ENCODE data around the gene ARID1B.

The ARID1B gene

GRCh38 chr6:157001716-157002115 lies 224.5 kb downstream of the ARID1B start:
- H3K9me3 Mint-ChIP-seq = no peaks in the 10 kb centered on the region
- no peak for DNase-seq
- H3K27me3 Mint-ChIP-seq = no peaks in the 10 kb centered on the region
- peaks cover 8% of the 10 kb centered on the region for H3K36me3 Mint-ChIP-seq (ENCODE audit: low read depth)
- H3K4me3 Mint-ChIP-seq = no peak overlapping the region
- no peak overlapping the region for H3K27ac Mint-ChIP-seq
- H3K4me1 Mint-ChIP-seq (ENCODE audit: low read depth) = peaks cover 60% of the 10 kb centered on the region

GRCh38 chr6:157002774-157003173 lies 225.6 kb downstream of the ARID1B start:
- peaks cover 66% of the 10 kb centered on the region for H3K4me1 Mint-ChIP-seq (ENCODE audit: low read depth)
- no peaks in the 10 kb centered on the region for H3K9me3 Mint-ChIP-seq
- peak overlapping the region; percentile 1 for H3K27ac Mint-ChIP-seq
- H3K27me3 Mint-ChIP-seq = no peaks in the 10 kb centered on the region
- peaks cover 8% of the 10 kb centered on the region for H3K36me3 Mint-ChIP-seq (ENCODE audit: low read depth)
- H3K4me3 Mint-ChIP-seq = no peak overlapping the region
- DNase-seq = no peak

GRCh38 chr6:157005940-157006339 lies 228.8 kb downstream of the ARID1B start:
- no peak overlapping the region for H3K4me3 Mint-ChIP-seq

GRCh38 chr6:157008568-157008967 lies 231.4 kb downstream of the ARID1B start:
- no peak for DNase-seq
- Mint-ChIP-seq H3K4me3 (no peak overlapping the region), H3K27ac (no peak overlapping the region), H3K27me3 (no peaks in the 10 kb centered on the region), H3K9me3 (no peaks in the 10 kb centered on the region), H3K36me3 (ENCODE audit: low read depth) (no peaks in the 10 kb centered on the region), H3K4me1 (ENCODE audit: low read depth) (peaks cover 67% of the 10 kb centered on the region)

More at GRCh38 chr6:157005940-157006339, 228.8 kb downstream of the ARID1B start:
- H3K4me1 Mint-ChIP-seq (ENCODE audit: low read depth) = peaks cover 75% of the 10 kb centered on the region
- H3K9me3 Mint-ChIP-seq = no peaks in the 10 kb centered on the region
- H3K27ac Mint-ChIP-seq = no peak overlapping the region
- H3K27me3 Mint-ChIP-seq = no peaks in the 10 kb centered on the region
- DNase-seq = no peak
- H3K36me3 Mint-ChIP-seq (ENCODE audit: low read depth) = peaks cover 4% of the 10 kb centered on the region

- Mint-ChIP-seq H3K9me3 (no peaks in the 10 kb centered on the region), H3K27me3 (no peaks in the 10 kb centered on the region), H3K4me1 (ENCODE audit: low read depth) (peaks cover 60% of the 10 kb centered on the region), H3K4me3 (no peak overlapping the region), H3K36me3 (ENCODE audit: low read depth) (no peaks in the 10 kb centered on the region), H3K27ac (no peak overlapping the region)
- no peak for DNase-seq
Measured at GRCh38 chr6:157012355-157012754, 235.2 kb downstream of the ARID1B start.

- H3K27ac Mint-ChIP-seq = no peak overlapping the region
- no peaks in the 10 kb centered on the region for H3K27me3 Mint-ChIP-seq
- no peaks in the 10 kb centered on the region for H3K9me3 Mint-ChIP-seq
- H3K36me3 Mint-ChIP-seq (ENCODE audit: low read depth) = no peaks in the 10 kb centered on the region
- no peak for DNase-seq
- H3K4me3 Mint-ChIP-seq = no peak overlapping the region
- peaks cover 61% of the 10 kb centered on the region for H3K4me1 Mint-ChIP-seq (ENCODE audit: low read depth)
Measured at GRCh38 chr6:157013649-157014304, 236.6 kb downstream of the ARID1B start.

- Mint-ChIP-seq H3K27ac (no peak overlapping the region), H3K4me1 (ENCODE audit: low read depth) (peaks cover 64% of the 10 kb centered on the region), H3K4me3 (no peak overlapping the region), H3K9me3 (no peaks in the 10 kb centered on the region), H3K27me3 (no peaks in the 10 kb centered on the region), H3K36me3 (ENCODE audit: low read depth) (no peaks in the 10 kb centered on the region)
- no peak for DNase-seq
Measured at GRCh38 chr6:157014871-157015270, 237.7 kb downstream of the ARID1B start.

GRCh38 chr6:157017022-157017421 lies 239.8 kb downstream of the ARID1B start:
- DNase-seq = no peak
- H3K9me3 Mint-ChIP-seq = no peaks in the 10 kb centered on the region
- peaks cover 6% of the 10 kb centered on the region for H3K36me3 Mint-ChIP-seq (ENCODE audit: low read depth)
- H3K27me3 Mint-ChIP-seq = no peaks in the 10 kb centered on the region
- peak overlapping the region; percentile 47 for H3K27ac Mint-ChIP-seq
- no peak overlapping the region for H3K4me3 Mint-ChIP-seq
- peaks cover 57% of the 10 kb centered on the region for H3K4me1 Mint-ChIP-seq (ENCODE audit: low read depth)

GRCh38 chr6:157017861-157018260 lies 240.7 kb downstream of the ARID1B start:
- peak overlapping the region; percentile 71 for H3K27ac Mint-ChIP-seq
- H3K27me3 Mint-ChIP-seq = no peaks in the 10 kb centered on the region
- no peaks in the 10 kb centered on the region for H3K9me3 Mint-ChIP-seq
- no peak for DNase-seq
- H3K4me3 Mint-ChIP-seq = no peak overlapping the region
- peaks cover 61% of the 10 kb centered on the region for H3K4me1 Mint-ChIP-seq (ENCODE audit: low read depth)
- peaks cover 6% of the 10 kb centered on the region for H3K36me3 Mint-ChIP-seq (ENCODE audit: low read depth)

GRCh38 chr6:157019115-157019641 lies 242.0 kb downstream of the ARID1B start:
- Mint-ChIP-seq H3K9me3 (no peaks in the 10 kb centered on the region), H3K27ac (peak overlapping the region; percentile 90), H3K27me3 (no peaks in the 10 kb centered on the region), H3K36me3 (ENCODE audit: low read depth) (peaks cover 6% of the 10 kb centered on the region), H3K4me3 (peak overlapping the region; percentile 61), H3K4me1 (ENCODE audit: low read depth) (peaks cover 55% of the 10 kb centered on the region)
- DNase-seq = no peak

- no peaks in the 10 kb centered on the region for H3K9me3 Mint-ChIP-seq
- peak overlapping the region; percentile 90 for H3K27ac Mint-ChIP-seq
- no peak for DNase-seq
Measured at GRCh38 chr6:157019733-157020132, 242.6 kb downstream of the ARID1B start.

GRCh38 chr6:157020398-157020797 lies 243.2 kb downstream of the ARID1B start:
- DNase-seq = no peak
- Mint-ChIP-seq H3K4me3 (peak overlapping the region; percentile 90), H3K4me1 (ENCODE audit: low read depth) (peaks cover 58% of the 10 kb centered on the region), H3K36me3 (ENCODE audit: low read depth) (peaks cover 6% of the 10 kb centered on the region), H3K9me3 (no peaks in the 10 kb centered on the region), H3K27ac (peak overlapping the region; percentile 99), H3K27me3 (no peaks in the 10 kb centered on the region)

More at GRCh38 chr6:157019733-157020132, 242.6 kb downstream of the ARID1B start:
- Mint-ChIP-seq H3K36me3 (ENCODE audit: low read depth) (peaks cover 6% of the 10 kb centered on the region), H3K27me3 (no peaks in the 10 kb centered on the region), H3K4me1 (ENCODE audit: low read depth) (peaks cover 56% of the 10 kb centered on the region), H3K4me3 (peak overlapping the region; percentile 61)

GRCh38 chr6:157020881-157021343 lies 243.7 kb downstream of the ARID1B start:
- peaks cover 9% of the 10 kb centered on the region for H3K36me3 Mint-ChIP-seq (ENCODE audit: low read depth)
- H3K4me3 Mint-ChIP-seq = peak overlapping the region; percentile 90
- no peak for DNase-seq
- no peaks in the 10 kb centered on the region for H3K9me3 Mint-ChIP-seq
- H3K4me1 Mint-ChIP-seq (ENCODE audit: low read depth) = peaks cover 61% of the 10 kb centered on the region
- no peaks in the 10 kb centered on the region for H3K27me3 Mint-ChIP-seq
- peak overlapping the region; percentile 99 for H3K27ac Mint-ChIP-seq

GRCh38 chr6:157021344-157021992 lies 244.3 kb downstream of the ARID1B start:
- Mint-ChIP-seq H3K36me3 (ENCODE audit: low read depth) (peaks cover 9% of the 10 kb centered on the region), H3K27ac (peak overlapping the region; percentile 99), H3K4me1 (ENCODE audit: low read depth) (peaks cover 64% of the 10 kb centered on the region), H3K4me3 (peak overlapping the region; percentile 90), H3K27me3 (no peaks in the 10 kb centered on the region), H3K9me3 (no peaks in the 10 kb centered on the region)
- DNase-seq = peak; percentile 93

Data from activated T-cell treated with anti-CD3 and anti-CD28 coated beads, Interleukin-2, amount 50 U/mL, for 24 hours (primary cell).